Astrocyte of the cerebellum (primary cell): ENCODE measurements around the gene PLAAT4.
A peak's percentile ranks its signal among the peaks of the same experiment; 100 is the strongest.

ENCODE experiments used
- DNase-seq: peaks from one replicate; pipeline ENCODE4 v3.0.0-alpha.2; 2011; ENCODE audit warnings: low read depth
- H3K4me3 ChIP-seq: 2 replicates; pipeline ENCODE4 v1.5.1; 2011; ENCODE audit warnings: mild to moderate bottlenecking, low read depth, low read length, moderate library complexity
- CTCF ChIP-seq: IDR thresholded peaks from 2 replicates; pipeline ENCODE4 v1.5.1; 2012; ENCODE audit warnings: low read length, low read depth, moderate library complexity, mild to moderate bottlenecking; ENCODE audit errors: missing control alignments
- in situ Hi-C: cut with HindIII; loops from 2 replicates; pipeline ENCODE4 v1.10.0; 2017; ENCODE audit warnings: low sequenced_read_pairs

The PLAAT4 gene

GRCh38 chr11:63564784-63565350 is 28.3 kb downstream of the PLAAT4 start:
- H3K4me3 ChIP-seq: no peak overlapping the region
- DNase-seq: no peak
- in situ Hi-C loops: no loop called here
- TF ChIP-seq CTCF: no peak

- no peak overlapping the region for H3K4me3 ChIP-seq
- TF ChIP-seq CTCF: no peak
- DNase-seq: peak; percentile 71
- in situ Hi-C loops: no loop called here
Observed at GRCh38 chr11:63567044-63567840, 30.6 kb downstream of the PLAAT4 start.

GRCh38 chr11:63569570-63569969 is 33.0 kb downstream of the PLAAT4 start:
- H3K4me3 ChIP-seq: no peak overlapping the region
- DNase-seq: no peak
- in situ Hi-C loops: no loop called here
- TF ChIP-seq CTCF: no peak

DNA sequence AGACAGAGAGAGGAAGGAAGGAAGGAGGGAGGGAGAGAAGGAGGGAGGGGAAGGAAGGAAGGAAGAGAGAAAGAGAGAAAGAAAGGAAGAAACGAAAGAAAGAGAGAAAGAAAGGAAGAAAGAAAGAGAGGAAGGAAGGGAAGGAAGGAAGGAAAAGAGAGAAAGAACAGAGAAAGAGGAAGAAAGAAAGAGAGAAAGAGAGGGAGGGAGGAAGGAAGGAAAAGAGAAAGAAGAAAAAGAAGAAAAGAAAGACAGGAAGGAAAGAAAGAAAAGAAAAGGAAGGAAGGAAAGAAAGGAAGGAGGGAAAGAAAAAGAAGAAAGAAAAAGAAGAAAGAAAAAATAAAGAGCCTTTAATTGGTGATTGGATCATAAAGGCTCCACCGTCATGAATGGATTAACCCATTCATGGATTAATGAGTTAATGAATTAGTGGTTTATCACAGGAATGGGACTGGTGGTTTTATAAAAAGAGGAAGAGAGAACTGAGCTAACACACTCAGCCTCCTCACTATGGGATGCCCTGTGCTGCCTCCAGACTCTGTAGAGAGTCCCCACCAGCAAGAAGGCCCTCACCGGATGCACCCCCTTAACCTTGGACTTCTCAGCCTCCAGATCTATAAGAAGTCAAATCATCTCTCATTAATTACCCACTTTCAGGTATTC is 35.5 kb downstream of the PLAAT4 start:
- in situ Hi-C loops: no loop called here
- no peak overlapping the region for H3K4me3 ChIP-seq
- no peak for DNase-seq
- TF ChIP-seq CTCF: no peak

DNA sequence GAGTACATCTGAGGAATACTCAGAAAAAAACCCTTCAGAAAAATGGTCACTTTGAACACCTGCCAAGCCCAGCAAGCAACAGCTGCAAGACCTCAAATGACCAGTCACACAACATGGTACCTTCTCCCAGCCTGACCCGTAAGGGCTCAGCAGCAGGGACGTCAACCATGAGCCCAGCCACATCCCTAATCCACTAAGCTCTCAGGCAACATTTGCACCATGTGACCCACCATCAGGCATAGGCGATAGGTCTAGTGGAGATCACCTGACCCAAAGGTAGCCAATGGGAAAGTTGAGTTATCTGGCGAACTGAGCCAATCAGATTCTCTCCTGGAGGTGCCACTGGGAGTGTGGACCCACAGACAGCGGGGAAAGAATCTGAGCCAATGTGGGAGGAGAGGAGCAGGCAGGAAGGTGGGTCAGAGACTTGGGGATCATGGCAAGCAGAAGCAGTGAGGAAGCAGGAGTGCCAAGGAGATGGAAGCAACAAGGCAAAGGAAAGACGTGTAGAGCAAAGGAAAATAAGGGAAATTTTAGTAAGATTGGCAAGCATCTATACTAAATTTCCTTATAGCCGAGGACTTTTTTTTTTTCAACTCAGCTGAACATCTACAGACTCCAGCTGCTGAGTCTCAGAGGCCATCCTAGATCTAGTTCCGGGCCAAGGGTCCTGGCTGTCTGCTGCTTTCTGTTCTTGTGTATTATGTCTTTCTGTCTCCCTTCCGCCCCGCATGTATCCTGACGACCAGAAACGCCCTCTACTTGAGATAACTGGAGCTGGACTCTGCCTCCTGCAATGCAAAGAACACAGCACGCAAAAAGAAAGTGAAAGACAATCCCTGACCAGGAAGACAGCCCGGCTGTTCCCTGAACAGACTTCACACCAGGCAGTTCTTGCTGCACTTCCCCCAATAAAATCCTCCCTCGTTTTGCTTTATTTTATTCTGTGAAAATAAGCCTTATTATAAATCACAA is 37.6 kb downstream of the PLAAT4 start:
- no peak overlapping the region for H3K4me3 ChIP-seq
- no peak for TF ChIP-seq CTCF
- in situ Hi-C loops: no loop called here
- peak; percentile 19 for DNase-seq
